Measurements from ENCODE around the gene PIN4. TPM values are rescaled to one million over a fixed set of nuclear protein-coding genes. Genes with fewer than 3 reads are reported as not detected.

PIN4 gene
- polyA plus RNA-seq, 2 of the 4 experiments (the other 2 are of a cell fraction), result 43.4 to 105 TPM

DNA sequence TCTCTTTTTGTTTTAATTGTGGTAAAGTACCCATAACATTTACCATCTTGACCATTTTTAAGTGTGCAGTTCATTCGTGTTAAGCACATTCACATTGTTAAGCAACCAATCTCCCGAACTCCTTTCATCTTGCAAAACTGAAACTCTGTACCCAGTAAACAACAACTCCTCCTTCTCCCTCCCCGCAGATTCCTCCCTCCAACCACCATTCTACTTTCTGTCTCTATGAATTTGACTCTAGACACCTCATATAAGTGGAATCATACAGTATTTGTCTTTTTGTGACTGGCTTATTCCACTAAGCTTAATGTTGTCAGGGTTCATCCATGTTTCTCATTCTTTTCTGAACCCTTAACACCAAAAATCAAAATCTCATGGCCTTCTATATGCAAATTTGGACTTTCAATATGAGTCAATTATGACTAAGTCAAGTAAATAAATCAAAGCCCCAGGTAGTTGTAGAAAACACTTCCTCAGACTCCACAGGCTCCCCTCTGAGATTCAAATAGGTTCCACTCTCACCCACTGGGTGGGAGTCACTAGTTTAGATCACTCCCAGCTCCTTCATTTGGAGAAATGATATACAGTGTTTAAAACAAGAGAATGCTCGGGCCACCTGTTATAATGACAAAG lies 40.1 kb upstream of the PIN4 start:
- FAIRE-seq (peak; percentile 82), DNase-seq (ENCODE audit: low read depth in 1 of 2, low spot score in 1 of 2) (no peak), ATAC-seq (no peak)
- H3K27ac ChIP-seq, result no peak overlapping the region
- POLR2A ChIA-PET, result interaction anchor here (1.2 kb wide), 1 partner anchor 9 kb away, joined by 4 read pairs; no protein-coding TSS in a partner anchor
- no peak for TF ChIP-seq JUNB (IDR thresholded peaks at IDR 0.05)
- no peak for TF ChIP-seq RCOR1 (IDR thresholded peaks at IDR 0.05; ENCODE audit: low read depth, low read length)
- no peak for TF ChIP-seq EP300 (IDR thresholded peaks at IDR 0.05)
- no peak for TF ChIP-seq POLR2A (IDR thresholded peaks at IDR 0.05; ENCODE audit: low read length)
- no peak for TF ChIP-seq RARB (CRISPR knock-in tag; IDR thresholded peaks at IDR 0.05)
- TF ChIP-seq HDAC2 (IDR thresholded peaks at IDR 0.05), result no peak
- TF ChIP-seq FOSB (CRISPR knock-in tag; IDR thresholded peaks at IDR 0.05), result no peak
- no peak for TF ChIP-seq HOXA7 (CRISPR knock-in tag; IDR thresholded peaks at IDR 0.05)
- no peak overlapping the region for H3K4me2 ChIP-seq
- H3K9me3 ChIP-seq, result no peaks in the 10 kb centered on the region
- CTCF ChIA-PET, result interaction anchor here (0.7 kb wide), 1 partner anchor 9 kb away, joined by 3 read pairs; no protein-coding TSS in a partner anchor
- WGBS (ENCODE audit: missing lambda C conversion rate), result 62% methylated on average over 4 of the region's 4 CpGs
- H3K4me3 ChIP-seq, result no peak overlapping the region
- H3K4me1 ChIP-seq, result no peaks in the 10 kb centered on the region

DNA sequence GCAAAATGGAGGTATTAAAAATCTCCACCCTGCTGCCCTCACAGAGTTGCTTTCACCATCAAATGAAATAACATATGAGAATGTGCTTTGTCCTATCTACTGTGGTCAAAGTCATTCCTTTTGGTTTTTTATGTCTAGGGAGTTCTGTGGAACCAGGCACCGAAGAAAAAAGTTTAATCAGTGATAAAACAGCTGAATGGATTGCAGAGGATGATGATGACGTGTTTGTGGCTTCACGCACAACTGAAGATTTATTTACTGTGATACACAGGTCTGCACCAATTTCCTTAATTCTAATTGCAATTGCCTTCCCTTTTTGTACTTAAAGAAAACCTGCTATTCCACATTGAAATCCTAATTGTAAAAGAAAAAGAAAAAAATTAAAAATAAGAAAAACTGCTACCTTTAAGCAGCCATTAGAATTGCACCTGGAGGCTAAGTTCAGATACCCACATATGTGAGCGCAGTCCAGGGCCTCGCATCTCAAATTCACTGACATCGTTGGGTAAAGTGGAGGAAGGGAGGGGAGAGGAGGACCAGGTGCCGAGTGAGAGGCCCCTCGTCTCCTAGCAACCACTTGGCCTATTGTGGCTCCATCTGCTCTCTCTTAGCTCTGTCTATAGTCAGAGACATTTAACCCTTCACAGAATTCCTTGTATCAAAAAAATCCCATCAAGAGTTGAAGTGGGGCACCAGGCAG lies 39.3 kb upstream of the PIN4 start:
- Histone ChIP-seq H3K27ac (no peak overlapping the region), H3K9me3 (no peaks in the 10 kb centered on the region), H3K4me2 (no peak overlapping the region), H3K4me3 (no peak overlapping the region), H3K4me1 (no peaks in the 10 kb centered on the region)
- DNase-seq (ENCODE audit: low read depth in 1 of 2, low spot score in 1 of 2) (no peak), ATAC-seq (no peak), FAIRE-seq (no peak)
- TF ChIP-seq FOXS1 (CRISPR knock-in tag; IDR thresholded peaks at IDR 0.05) (no peak), HEYL (CRISPR knock-in tag; IDR thresholded peaks at IDR 0.05) (no peak), JUNB (IDR thresholded peaks at IDR 0.05) (no peak), FOSB (CRISPR knock-in tag; IDR thresholded peaks at IDR 0.05) (no peak), ZC3H11A (IDR thresholded peaks at IDR 0.05) (no peak), MYC (IDR thresholded peaks at IDR 0.05; ENCODE audit: borderline replicate concordance, low read length) (no peak), NFE2L2 (conservative IDR thresholded peaks at IDR 0.05; ENCODE audit: low read length) (no peak), NPAS2 (CRISPR knock-in tag; IDR thresholded peaks at IDR 0.05; ENCODE audit: borderline replicate concordance) (no peak), FOSL2 (IDR thresholded peaks at IDR 0.05) (no peak), FOSL2 (CRISPR knock-in tag; IDR thresholded peaks at IDR 0.05) (no peak), GATA3 (IDR thresholded peaks at IDR 0.05; ENCODE audit: borderline replicate concordance) (no peak), CHD2 (IDR thresholded peaks at IDR 0.05; ENCODE audit: low read length, partially characterized antibody) (no peak), KDM5A (IDR thresholded peaks at IDR 0.05) (no peak), HOXB5 (CRISPR knock-in tag; IDR thresholded peaks at IDR 0.05) (no peak), CBX8 (IDR thresholded peaks at IDR 0.05) (no peak), CBX2 (IDR thresholded peaks at IDR 0.05; ENCODE audit: borderline replicate concordance, low read depth) (no peak), KDM1A (IDR thresholded peaks at IDR 0.05; ENCODE audit: low read depth) (no peak), HOXB13 (CRISPR knock-in tag; IDR thresholded peaks at IDR 0.05; ENCODE audit: low read depth) (no peak), RARB (CRISPR knock-in tag; IDR thresholded peaks at IDR 0.05) (no peak)
- TF ChIP-seq, protein P1, sequence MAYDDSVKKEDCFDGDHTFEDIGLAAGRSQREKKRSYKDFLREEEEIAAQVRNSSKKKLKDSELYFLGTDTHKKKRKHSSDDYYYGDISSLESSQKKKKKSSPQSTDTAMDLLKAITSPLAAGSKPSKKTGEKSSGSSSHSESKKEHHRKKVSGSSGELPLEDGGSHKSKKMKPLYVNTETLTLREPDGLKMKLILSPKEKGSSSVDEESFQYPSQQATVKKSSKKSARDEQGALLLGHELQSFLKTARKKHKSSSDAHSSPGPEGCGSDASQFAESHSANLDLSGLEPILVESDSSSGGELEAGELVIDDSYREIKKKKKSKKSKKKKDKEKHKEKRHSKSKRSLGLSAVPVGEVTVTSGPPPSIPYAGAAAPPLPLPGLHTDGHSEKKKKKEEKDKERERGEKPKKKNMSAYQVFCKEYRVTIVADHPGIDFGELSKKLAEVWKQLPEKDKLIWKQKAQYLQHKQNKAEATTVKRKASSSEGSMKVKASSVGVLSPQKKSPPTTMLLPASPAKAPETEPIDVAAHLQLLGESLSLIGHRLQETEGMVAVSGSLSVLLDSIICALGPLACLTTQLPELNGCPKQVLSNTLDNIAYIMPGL (CRISPR knock-in tag; IDR thresholded peaks at IDR 0.05; ENCODE audit: borderline replicate concordance), result no peak
- TF ChIP-seq, protein P2, sequence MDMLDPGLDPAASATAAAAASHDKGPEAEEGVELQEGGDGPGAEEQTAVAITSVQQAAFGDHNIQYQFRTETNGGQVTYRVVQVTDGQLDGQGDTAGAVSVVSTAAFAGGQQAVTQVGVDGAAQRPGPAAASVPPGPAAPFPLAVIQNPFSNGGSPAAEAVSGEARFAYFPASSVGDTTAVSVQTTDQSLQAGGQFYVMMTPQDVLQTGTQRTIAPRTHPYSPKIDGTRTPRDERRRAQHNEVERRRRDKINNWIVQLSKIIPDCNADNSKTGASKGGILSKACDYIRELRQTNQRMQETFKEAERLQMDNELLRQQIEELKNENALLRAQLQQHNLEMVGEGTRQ (IDR thresholded peaks at IDR 0.05), result no peak
- CTCF ChIA-PET, result no interaction called here
- POLR2A ChIA-PET, result no interaction called here
- WGBS (ENCODE audit: missing lambda C conversion rate), result 74% methylated on average over 8 of the region's 8 CpGs
